CD4-positive, alpha-beta T cell treated with Interleukin-6 for 4 hours (primary cell): Measurements from ENCODE around the gene POLDIP3.

Experiments used
- DNase-seq: peaks from one replicate; pipeline ENCODE4 v3.0.0-alpha.2; 2020; ENCODE audit warnings: mixed read lengths

POLDIP3 gene

GRCh38 chr22:42614312-42615091 lies at the start of gene POLDIP3:
POLDIP3 (minus strand) TSS chr22:42614883; CDS start chr22:42614857, 26 bp downstream.
- DNase-seq: peak; percentile 99

- DNase-seq: peak; percentile 87
Observed at GRCh38 chr22:42661985-42662831, 47.5 kb upstream of the POLDIP3 start.

GRCh38 chr22:42656578-42656977 lies 41.9 kb upstream of the POLDIP3 start:
- DNase-seq: no peak

GRCh38 chr22:42655693-42656092 lies 41.0 kb upstream of the POLDIP3 start:
- no peak for DNase-seq

GRCh38 chr22:42654436-42655073 lies 39.9 kb upstream of the POLDIP3 start:
- no peak for DNase-seq

- DNase-seq: no peak
Observed at GRCh38 chr22:42653999-42654398, 39.3 kb upstream of the POLDIP3 start.

- DNase-seq: no peak
Observed at GRCh38 chr22:42651134-42651533, 36.5 kb upstream of the POLDIP3 start.

GRCh38 chr22:42649246-42650099 lies 34.8 kb upstream of the POLDIP3 start, which contains the start of gene CYB5R3:
CYB5R3 (minus strand) TSS chr22:42649392; CDS start chr22:42649315, 77 bp downstream.
- peak; percentile 83 for DNase-seq

GRCh38 chr22:42648368-42649245 lies 33.9 kb upstream of the POLDIP3 start:
- no peak for DNase-seq

GRCh38 chr22:42648017-42648367 lies 33.3 kb upstream of the POLDIP3 start:
- DNase-seq: no peak

GRCh38 chr22:42646569-42647525 lies 32.2 kb upstream of the POLDIP3 start:
- no peak for DNase-seq

GRCh38 chr22:42645938-42646568 lies 31.4 kb upstream of the POLDIP3 start:
- no peak for DNase-seq

GRCh38 chr22:42645341-42645937 lies 30.8 kb upstream of the POLDIP3 start:
- DNase-seq: no peak

GRCh38 chr22:42644422-42645340 lies 30.0 kb upstream of the POLDIP3 start:
- no peak for DNase-seq

GRCh38 chr22:42643634-42644421 lies 29.1 kb upstream of the POLDIP3 start:
- no peak for DNase-seq

GRCh38 chr22:42642806-42643633 lies 28.3 kb upstream of the POLDIP3 start:
- DNase-seq: no peak
